PFSK-1 (cell line): ENCODE measurements around the gene IL25.

ENCODE experiments used
- FOXP2 ChIP-seq: optimal IDR thresholded peaks from 2 replicates; pipeline ENCODE3; 2011; ENCODE audit warnings: borderline replicate concordance, control low read depth, inconsistent platforms; ENCODE audit not compliant: insufficient read depth; ENCODE audit errors: extremely low read length, extremely low read depth
- POLR2AphosphoS5 ChIP-seq: IDR thresholded peaks from 2 replicates; pipeline ENCODE4 v1.6.1; 2012; ENCODE audit warnings: low read depth, mild to moderate bottlenecking, control low read depth, low read length, moderate library complexity
- REST ChIP-seq, 2 experiments: IDR thresholded peaks; 2 replicates each; pipeline versions ENCODE4 v1.6.1 to v1.8.0; 2011 to 2012; ENCODE audit warnings: low read depth in 2 of 2, low read length in 2 of 2, control low read depth in 1 of 2, inconsistent platforms in 1 of 2, mild to moderate bottlenecking in 1 of 2, moderate library complexity in 1 of 2; ENCODE audit not compliant: insufficient read depth in 1 of 2
- SIN3A ChIP-seq: IDR thresholded peaks from 2 replicates; pipeline ENCODE4 v1.6.1; 2012; ENCODE audit warnings: mild to moderate bottlenecking, low read length, moderate library complexity, borderline replicate concordance; ENCODE audit not compliant: insufficient read depth
- TAF1 ChIP-seq: IDR thresholded peaks from 2 replicates; pipeline ENCODE4 v1.6.1; 2012; ENCODE audit warnings: low read length, control low read depth, borderline replicate concordance; ENCODE audit not compliant: insufficient read depth

The IL25 gene

GRCh38 chr14:23362200-23362599, 10.4 kb upstream of the IL25 start:
- TF ChIP-seq SIN3A (no peak), TAF1 (no peak), FOXP2 (no peak), POLR2AphosphoS5 (no peak), REST (IDR thresholded peaks at IDR 0.05; ENCODE audit: insufficient read depth in 1 of 2, low read depth in 2 of 2, low read length in 2 of 2) (no peak)

- TF ChIP-seq FOXP2 (no peak), SIN3A (no peak), TAF1 (no peak), REST (IDR thresholded peaks at IDR 0.05; ENCODE audit: insufficient read depth in 1 of 2, low read depth in 2 of 2, low read length in 2 of 2) (no peak), POLR2AphosphoS5 (no peak)
Observed at GRCh38 chr14:23364164-23365035, 8.2 kb upstream of the IL25 start.

- no peak for TF ChIP-seq REST (IDR thresholded peaks at IDR 0.05; ENCODE audit: insufficient read depth in 1 of 2, low read depth in 2 of 2, low read length in 2 of 2)
- TF ChIP-seq POLR2AphosphoS5, result no peak
- TF ChIP-seq SIN3A, result no peak
- no peak for TF ChIP-seq TAF1
- no peak for TF ChIP-seq FOXP2
Observed at GRCh38 chr14:23365036-23365731, 7.4 kb upstream of the IL25 start, which contains the start of gene EFS. Gene EFS, minus strand, starts transcription at chr14:23365172. Its CDS starts 147 bp downstream, at chr14:23365025.

GRCh38 chr14:23365732-23366425, 6.7 kb upstream of the IL25 start:
- TF ChIP-seq FOXP2, result no peak
- TF ChIP-seq TAF1, result no peak
- no peak for TF ChIP-seq SIN3A
- no peak for TF ChIP-seq REST (IDR thresholded peaks at IDR 0.05; ENCODE audit: insufficient read depth in 1 of 2, low read depth in 2 of 2, low read length in 2 of 2)
- no peak for TF ChIP-seq POLR2AphosphoS5
